ENCODE results near the gene HABP4. TPM values are rescaled to one million over a fixed set of nuclear protein-coding genes. Genes with fewer than 3 reads are reported as not detected.

The HABP4 gene
- total and polyA plus RNA-seq, 9 of the 15 experiments (the other 6 are each of a cell fraction or from before 2014, with no cell fraction given), result 0.38 to 2.4 (median 1.9) TPM

- TF ChIP-seq HOMEZ (CRISPR knock-in tag; IDR thresholded peaks at IDR 0.05), result no peak
- TF ChIP-seq NCOR1 (IDR thresholded peaks at IDR 0.05), result no peak
- no peak for TF ChIP-seq ZBTB5 (IDR thresholded peaks at IDR 0.05)
- TF ChIP-seq FOXJ2 (tag; IDR thresholded peaks at IDR 0.05), result no peak
- TF ChIP-seq ZNF778 (CRISPR knock-in tag; IDR thresholded peaks at IDR 0.05), result no peak
Measured at GRCh38 chr9:96440671-96441199, 9.2 kb upstream of the HABP4 start (continued).

GRCh38 chr9:96441798-96442445 is 8.0 kb upstream of the HABP4 start:
- no peak overlapping the region for H3K27ac ChIP-seq (ENCODE audit: extremely low read depth, low read depth, low read length)
- H3K4me1 ChIP-seq (replicated peaks in 1 of 2; ENCODE audit: control insufficient read depth in 2 of 2, insufficient read depth in 2 of 2, low read length in 2 of 2), result no peaks in the 10 kb centered on the region
- FAIRE-seq, result peak; percentile 67
- H3K9me3 ChIP-seq (replicated peaks; ENCODE audit: control insufficient read depth, insufficient read depth, low read depth, low read length), result no peaks in the 10 kb centered on the region
- H3K4me3 ChIP-seq, result no peak overlapping the region
- ATAC-seq, result peak; percentile 83
- no peaks in the 10 kb centered on the region for H3K36me3 ChIP-seq (ENCODE audit: control insufficient read depth, insufficient read depth, low read length)
- no peak overlapping the region for H3K4me2 ChIP-seq (ENCODE audit: insufficient read depth, low read length)
- H3K79me2 ChIP-seq (ENCODE audit: control insufficient read depth, insufficient read depth, low read length), result no peaks in the 10 kb centered on the region
- no peaks in the 10 kb centered on the region for H4K20me1 ChIP-seq (replicated peaks; ENCODE audit: control insufficient read depth, insufficient read depth, low read length)
- ChIA-PET POLR2A (interaction anchor here (0.5 to 1.5 kb wide), 4 partner anchors 8 to 1038 kb away, joined by 3 to 9 read pairs (median 3); partner anchors contain the start of genes HABP4 and ZNF782), CTCF (ENCODE audit: low intra/inter-chr PET ratio) (interaction anchor here (1.5 kb wide), 1 partner anchor 225 kb away, joined by 4 read pairs; no protein-coding TSS in a partner anchor)
- H3K27me3 ChIP-seq (ENCODE audit: control insufficient read depth in 2 of 2, insufficient read depth in 2 of 2, low read length in 2 of 2), result no peaks in the 10 kb centered on the region
- WGBS (ENCODE audit: insufficient coverage, low coverage, missing lambda C conversion rate), result 55% methylated on average over 5 of the region's 5 CpGs
- peak; percentile 30 to 78 (median 38) for DNase-seq (ENCODE audit: extremely low read depth in 1 of 4, low spot score in 3 of 4)
- BruUV-seq (replicated peaks), result no TSS peak
- intact Hi-C loops (cut with micrococcal nuclease) (loop anchor here (1.0 to 10.0 kb wide), 5 partner anchors 117 to 663 kb away; no protein-coding TSS in a partner anchor), in situ Hi-C loops (cut with MboI) (loop anchor here (25.0 kb wide), 1 partner anchor 220 kb away; the partner anchor contains the start of gene PRXL2C)
- H3K9me1 ChIP-seq (ENCODE audit: control insufficient read depth, insufficient read depth, low read length), result no peaks in the 10 kb centered on the region
- no peak overlapping the region for H2AFZ ChIP-seq (ENCODE audit: low read depth, low read length)
- H3K9ac ChIP-seq (ENCODE audit: insufficient read depth in 1 of 2, low read depth in 2 of 2, low read length in 2 of 2), result no peak overlapping the region
- TF ChIP-seq CC2D1A (IDR thresholded peaks at IDR 0.05), result peak; percentile 29; the same call in 1 of the 2 replicates
- no peak for TF ChIP-seq FOXJ3 (CRISPR knock-in tag; IDR thresholded peaks at IDR 0.05)
- no peak for TF ChIP-seq JUND (IDR thresholded peaks at IDR 0.05; ENCODE audit: borderline replicate concordance, low read depth, low read length)
- TF ChIP-seq JUND (tag; IDR thresholded peaks at IDR 0.05; ENCODE audit: borderline replicate concordance, low read depth, low read length), result no peak
- TF ChIP-seq TAF1 (IDR thresholded peaks at IDR 0.05; ENCODE audit: control insufficient read depth, extremely low read depth, insufficient read depth, low read length, severe bottlenecking), result no peak
- no peak for TF ChIP-seq PTTG1 (tag; IDR thresholded peaks at IDR 0.05; ENCODE audit: low read depth)
- TF ChIP-seq TCFL5 (CRISPR knock-in tag; conservative IDR thresholded peaks at IDR 0.05), result no peak
- 0 out of 2 replicates have a peak, but pooled peaks have one; percentile 43 for TF ChIP-seq MTA3 (IDR thresholded peaks at IDR 0.05; ENCODE audit: borderline replicate concordance)
- no peak for TF ChIP-seq ZNF165 (CRISPR knock-in tag; IDR thresholded peaks at IDR 0.05; ENCODE audit: borderline replicate concordance)
- no peak for TF ChIP-seq ZNF408 (CRISPR knock-in tag; IDR thresholded peaks at IDR 0.05; ENCODE audit: low read depth)
- TF ChIP-seq ZNF583 (CRISPR knock-in tag; IDR thresholded peaks at IDR 0.05), result no peak
- no peak for TF ChIP-seq PCBP2 (IDR thresholded peaks at IDR 0.05; ENCODE audit: low read depth, low read length, poor library complexity, severe bottlenecking)
- TF ChIP-seq ADNP (tag; IDR thresholded peaks at IDR 0.05), result no peak
